Ureter (tissue), 1 donor: Measurements from ENCODE around the gene MUC21. TPM values are rescaled to one million over a fixed set of nuclear protein-coding genes. Genes with fewer than 3 reads are reported as not detected.
A peak's percentile ranks its signal among the peaks of the same experiment; 100 is the strongest.
"Not testable (repeated sequence)": the region's sequence is repeated elsewhere in the genome, so short reads cannot be mapped to it uniquely, and the experiment has no call there.

ENCODE experiments used
- DNase-seq: peaks from one replicate; pipeline ENCODE4 v3.0.0-alpha.2; 2020; ENCODE audit warnings: low spot score
- total RNA-seq: library from RNA; stranded (reverse); gene quantifications from one replicate; pipeline ENCODE4 v1.2.4, GENCODE V29; 2023
- donor health status: DM: yes; HTN: yes; CAD: no.

The MUC21 gene
- total RNA-seq, 1 donor from 2014 or later = not detected

DNA sequence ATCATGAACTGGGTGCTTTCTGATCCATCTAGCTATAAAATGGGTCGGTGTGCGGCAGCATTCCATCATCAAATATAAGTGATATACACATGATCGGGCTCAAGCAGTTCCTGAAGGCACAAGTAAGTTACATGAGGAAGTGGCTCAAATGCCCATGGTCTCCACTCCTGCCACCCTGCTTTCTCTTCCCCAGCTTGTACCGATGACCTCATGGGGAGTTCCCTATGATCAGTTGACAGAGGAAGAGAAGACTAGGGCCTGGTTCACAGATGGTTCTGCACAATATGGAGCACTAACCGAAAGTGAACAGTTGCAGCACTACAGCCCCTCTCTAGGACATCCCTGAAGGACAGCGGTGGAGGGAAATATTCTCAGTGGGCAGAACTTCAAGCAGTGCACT, 14.3 kb upstream of the MUC21 start:
- DNase-seq = not testable (repeated sequence)

DNA sequence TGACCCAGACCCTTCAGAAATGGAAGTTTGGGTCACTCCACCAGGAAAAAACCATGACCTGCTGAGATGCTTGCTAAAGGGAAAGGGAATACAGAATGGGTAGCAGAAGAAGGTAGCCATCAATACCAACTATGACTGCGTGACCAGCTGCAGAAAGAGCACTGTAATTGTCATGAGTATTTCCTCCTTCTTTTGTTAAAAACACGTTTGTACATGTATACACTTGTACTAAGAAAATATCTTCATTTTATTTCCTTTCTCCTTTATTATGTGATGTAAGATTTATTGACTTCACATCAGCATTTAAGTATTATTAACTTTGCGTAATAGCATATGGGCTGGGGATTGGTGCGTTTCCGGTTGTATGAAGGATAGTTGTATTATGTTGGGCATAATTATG, 12.6 kb upstream of the MUC21 start:
- no peak for DNase-seq

DNA sequence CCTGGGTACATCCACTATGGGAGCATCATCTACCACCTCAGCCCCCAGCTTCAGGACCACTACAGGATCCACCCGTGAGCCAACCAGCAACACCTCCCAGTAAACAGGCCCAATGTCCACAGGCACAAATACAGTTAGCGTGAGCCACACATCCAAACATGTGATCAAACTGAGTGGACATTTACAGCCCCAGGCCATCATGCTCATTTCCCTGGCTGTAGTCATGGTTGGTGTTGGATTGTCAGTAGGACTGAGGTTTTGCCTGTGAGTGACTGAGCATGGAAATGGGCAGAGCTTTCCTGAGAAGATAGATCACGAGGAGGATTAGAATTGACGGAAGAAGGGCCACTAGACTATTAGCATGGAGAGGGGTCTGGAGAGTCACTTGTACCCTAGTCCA, 10.7 kb upstream of the MUC21 start:
- no peak for DNase-seq

DNA sequence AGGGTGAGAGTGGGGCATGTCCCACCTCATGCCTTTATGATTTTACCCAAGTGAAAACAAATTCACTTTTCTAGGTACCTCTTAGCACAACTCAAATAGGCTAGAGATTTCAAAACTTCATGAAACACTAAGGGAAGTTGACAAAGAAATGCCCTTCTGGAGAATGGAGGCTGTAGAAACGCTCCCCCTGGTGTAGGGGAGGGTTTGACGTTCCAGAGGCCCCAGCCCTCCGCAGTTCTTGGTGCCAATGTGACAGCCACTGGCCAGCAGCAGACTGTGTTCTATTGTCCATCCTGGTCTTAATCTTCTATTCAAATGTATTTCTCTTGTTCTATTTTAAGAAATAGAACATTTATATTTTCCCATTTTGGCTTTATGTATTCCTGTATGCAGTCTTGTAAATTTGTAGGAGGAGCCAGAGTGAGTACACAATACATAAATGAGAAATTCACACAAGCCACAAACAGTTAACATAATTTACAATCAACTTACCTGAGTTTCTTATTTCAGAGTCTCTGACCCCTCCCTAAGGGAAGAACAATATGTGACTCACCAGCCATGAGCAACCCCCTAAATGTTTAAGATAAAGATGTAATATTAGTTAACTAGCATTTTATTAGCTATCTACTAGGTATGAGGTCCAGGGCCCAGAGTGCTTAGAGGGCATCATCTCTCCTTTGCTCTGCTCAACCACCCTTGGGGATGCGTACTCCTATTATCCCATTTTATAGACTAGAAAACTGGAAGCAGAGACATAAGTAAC, 8.8 kb upstream of the MUC21 start:
- no peak for DNase-seq

DNA sequence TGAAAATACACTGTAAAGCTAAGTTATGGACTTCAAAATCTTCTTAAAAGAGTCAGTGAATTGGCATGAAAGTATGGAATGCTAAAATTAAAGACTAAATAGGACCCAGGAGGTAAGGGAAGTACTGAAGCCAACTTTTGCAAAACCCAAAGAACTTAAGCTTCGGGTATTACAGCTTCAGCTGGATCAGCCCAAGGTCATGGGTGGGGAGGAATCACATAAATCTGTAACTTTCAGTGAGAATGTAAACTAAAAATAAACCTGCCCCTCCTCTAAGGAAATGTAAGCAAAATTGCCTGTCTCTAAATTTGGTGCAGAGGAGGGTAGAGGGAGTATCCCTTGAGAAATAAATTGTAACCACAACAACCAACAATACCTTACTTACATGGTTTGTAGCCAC, 4.4 kb upstream of the MUC21 start:
- DNase-seq = no peak

DNA sequence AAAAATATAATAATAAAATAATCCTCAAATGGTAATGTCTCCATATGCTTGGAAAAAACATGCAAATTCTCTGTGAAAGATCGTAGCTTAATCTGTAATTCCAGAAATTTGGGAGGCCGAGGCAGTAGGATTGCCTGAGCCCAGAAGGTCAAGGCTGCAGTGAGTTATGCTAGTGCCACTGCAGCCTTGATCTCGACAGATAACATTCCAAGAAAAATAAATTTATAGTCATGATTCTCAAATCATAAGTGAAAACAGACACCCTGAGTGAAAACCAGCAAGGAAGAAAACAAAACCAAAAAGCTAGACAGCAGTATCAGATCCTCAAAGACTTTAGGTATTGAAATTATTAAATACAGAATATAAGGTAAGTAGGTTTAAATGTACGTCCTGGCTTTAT, 3.8 kb upstream of the MUC21 start:
- no peak for DNase-seq

DNA sequence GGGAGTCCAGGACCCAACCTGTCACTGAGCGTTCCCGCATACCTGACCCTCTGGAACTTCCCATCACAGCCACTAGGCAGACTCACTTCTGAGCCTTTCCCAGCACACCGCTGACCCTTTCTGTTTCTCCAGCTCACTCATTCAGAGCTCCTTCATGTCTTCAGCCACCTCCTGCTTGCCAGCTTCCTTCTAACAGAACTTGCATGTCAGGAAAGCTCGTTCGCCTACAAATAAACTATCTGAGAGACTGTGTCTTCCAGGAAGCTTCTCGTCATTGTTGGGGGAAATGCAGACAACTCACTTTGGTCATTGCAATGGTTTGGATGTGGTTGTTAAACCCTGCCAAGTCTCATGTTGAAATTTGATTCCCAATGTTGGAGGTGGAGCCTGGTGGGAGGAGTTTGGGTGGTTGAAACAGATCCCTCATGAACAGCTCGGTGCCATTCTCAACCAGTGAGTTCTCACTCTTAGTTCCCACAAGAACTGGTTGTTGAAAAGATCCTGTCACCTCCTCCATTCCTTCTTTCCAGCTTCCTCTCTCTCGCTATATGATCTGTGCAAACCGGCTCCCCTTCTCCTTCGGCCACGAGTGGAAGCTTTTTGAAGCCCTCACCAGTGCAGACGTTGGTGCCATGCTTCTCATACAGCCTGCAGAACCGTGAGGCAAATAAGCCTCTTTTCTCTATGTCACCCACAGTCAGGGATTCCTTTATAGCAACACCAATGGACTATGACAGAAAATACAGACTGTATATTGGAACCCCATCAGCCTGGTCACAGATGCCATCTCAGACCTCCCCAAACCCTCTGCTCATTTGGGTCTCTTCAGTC, 1.4 kb upstream of the MUC21 start:
- DNase-seq = peak; percentile 58

DNA sequence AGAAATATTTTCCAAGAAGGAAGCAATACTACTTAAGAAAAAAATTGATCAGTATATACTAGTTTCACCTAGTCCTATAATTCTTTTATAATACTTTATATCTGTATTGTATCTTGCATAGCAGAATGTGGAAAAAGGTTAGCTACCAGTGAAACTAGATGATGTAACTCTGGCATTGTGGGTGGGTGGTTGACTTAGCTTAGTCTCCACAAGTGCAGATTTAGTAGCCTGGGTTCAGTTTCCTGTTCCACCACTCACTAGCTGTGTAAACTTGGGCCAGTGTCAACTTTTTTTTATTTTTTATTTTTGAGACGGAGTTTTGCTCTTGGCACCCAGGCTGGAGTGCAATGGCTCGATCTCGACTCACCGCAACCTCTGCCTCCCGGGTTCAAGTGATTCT, 2.0 kb downstream of the MUC21 start:
- no peak for DNase-seq

DNA sequence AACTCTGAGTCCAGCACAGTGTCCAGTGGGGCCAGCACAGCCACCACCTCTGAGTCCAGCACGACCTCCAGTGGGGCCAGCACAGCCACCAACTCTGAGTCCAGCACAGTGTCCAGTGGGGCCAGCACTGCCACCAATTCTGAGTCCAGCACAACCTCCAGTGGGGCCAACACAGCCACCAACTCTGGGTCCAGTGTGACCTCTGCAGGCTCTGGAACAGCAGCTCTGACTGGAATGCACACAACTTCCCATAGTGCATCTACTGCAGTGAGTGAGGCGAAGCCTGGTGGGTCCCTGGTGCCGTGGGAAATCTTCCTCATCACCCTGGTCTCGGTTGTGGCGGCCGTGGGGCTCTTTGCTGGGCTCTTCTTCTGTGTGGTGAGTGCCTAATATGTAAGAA, 3.8 kb downstream of the MUC21 start:
- no peak for DNase-seq

DNA sequence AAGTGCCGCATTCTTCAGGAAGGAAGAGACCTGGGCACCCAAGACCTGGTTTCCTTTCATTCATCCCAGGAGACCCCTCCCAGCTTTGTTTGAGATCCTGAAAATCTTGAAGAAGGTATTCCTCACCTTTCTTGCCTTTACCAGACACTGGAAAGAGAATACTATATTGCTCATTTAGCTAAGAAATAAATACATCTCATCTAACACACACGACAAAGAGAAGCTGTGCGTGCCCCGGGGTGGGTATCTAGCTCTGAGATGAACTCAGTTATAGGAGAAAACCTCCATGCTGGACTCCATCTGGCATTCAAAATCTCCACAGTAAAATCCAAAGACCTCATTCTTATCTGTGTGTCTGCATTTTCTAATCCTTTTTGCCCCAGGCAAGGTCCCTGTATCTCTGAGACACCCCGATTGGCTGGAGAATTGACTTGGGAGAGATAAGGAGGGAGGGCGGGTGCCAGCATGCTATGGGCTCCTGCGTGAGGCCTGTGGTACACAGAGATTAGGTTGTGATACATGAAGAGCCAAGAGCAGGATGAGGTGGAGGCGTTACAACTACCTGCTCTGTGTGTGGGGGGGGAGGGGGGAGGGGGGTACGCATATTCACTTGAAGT, 4.8 kb downstream of the MUC21 start:
- DNase-seq = no peak

DNA sequence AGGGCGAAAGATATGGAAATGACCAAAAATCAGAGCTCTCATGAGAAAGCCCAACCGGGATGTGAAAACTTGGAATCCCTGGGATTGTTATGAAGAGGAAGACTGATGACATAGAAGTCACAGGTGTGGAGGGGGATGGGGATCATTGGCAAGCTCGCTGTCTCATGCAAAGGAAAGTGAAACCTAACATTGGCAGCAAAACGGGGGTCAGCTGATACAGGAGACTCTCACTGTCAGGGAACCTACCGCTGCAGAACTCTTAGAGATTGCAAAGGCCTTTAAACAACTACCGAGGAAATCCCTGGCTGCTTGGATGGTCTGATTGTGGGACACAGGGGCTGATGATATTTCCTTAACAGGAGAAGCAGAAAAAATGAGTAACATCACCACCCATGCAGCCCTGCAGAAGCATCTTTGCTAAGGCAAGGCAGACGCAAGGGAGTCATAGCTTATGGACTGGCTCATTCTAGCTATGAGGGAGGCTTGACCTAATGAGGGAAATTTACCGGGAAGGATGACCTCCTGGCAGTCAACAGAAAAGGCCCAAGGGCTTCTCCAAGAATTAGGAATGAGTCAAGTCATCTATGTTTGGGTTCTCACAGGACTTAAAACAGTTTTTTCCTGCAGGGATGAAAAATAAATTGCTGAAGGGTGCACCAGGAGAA, 7.0 kb downstream of the MUC21 start:
- no peak for DNase-seq

DNA sequence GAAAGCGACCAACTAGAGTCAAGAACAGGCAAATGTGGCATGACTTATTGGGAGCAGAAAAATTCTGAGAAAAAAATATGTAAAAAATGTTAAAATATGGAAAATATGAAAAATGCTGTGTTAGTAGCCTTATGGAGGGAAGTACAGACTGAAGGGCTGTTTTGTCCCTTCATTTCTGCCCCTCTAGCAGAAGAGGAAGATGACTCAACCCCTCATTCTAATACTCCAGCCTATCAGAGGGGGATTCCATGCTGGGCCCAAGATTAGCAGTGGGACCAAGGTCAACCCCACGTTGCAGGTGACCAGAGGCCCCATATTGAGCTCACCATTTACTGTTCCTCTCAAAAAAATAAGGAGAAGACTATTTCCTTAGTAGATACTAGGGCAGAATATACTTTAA, 8.4 kb downstream of the MUC21 start:
- no peak for DNase-seq

DNA sequence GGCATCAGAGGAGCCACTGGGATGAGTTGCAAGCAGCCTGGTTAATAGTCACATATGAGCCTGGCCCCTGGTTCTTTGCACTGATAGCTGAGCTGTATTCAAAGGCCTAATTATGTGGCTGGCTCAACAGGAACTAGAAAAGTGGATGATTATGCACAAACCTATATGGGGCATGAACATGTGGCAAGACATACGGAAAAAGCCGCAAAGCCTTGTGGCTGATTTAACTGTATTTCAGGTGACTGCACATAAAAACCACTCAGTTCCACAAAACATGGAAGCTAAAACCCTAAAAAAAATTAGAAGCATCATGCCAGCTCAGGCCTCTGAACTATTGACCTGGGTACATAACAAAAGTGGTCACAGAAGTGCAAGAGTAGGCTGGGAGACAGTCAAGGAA, 13.8 kb downstream of the MUC21 start:
- DNase-seq = no peak

DNA sequence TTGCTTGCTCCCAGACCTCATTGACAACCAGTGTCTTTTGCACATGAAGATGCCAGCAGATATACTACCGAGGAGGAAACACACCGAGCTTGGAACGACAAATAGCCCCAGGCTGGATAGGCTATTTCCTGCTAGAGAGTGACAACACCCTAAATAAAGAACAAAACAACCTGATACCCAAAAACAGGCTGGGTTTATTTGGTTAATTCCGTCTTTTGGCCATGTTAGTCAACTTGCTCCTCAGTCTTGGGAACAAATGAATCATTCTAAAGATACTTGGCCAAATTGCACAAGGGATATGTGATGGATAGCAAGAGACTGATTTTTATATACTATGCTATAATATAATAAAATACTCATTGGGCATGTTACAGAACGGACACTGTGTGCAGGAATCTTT, 15.3 kb downstream of the MUC21 start:
- no peak for DNase-seq

DNA sequence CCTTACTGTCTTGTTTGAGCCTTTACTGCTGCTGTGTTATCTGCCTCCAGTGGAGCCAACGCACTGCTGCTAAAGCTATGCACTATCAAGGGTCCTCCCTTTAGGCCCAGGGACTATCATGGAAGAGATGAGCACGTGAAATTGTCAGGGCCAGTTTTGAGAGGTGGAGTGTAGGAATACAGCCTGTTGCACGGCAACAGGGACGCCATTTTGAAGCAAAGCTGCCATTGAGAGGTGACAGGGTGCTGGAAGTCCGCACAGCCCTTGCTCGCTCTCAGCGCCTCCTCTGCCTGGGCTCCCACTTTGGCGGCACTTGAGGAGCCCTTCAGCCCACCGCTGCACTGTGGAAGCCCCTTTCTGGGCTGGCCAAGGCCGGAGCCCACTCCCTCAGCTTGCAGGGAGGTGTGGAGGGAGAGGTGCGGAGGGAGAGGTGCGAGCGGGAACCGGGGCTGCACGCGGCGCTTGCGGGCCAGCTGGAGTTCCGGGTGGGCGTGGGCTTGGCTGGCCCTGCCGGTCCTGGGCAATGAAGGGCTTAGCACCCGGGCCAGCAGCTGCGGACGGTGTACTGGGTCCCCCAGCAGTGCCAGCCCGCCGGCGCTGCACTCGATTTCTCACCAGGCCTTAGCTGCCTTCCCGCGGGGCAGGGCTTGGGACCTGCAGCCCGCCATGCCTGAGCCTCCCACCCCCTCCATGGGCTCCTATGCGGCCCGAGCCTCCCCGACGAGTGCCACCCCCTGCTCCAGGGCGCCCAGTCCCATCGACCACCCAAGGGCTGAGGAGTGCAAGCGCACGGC, 16.7 kb downstream of the MUC21 start:
- DNase-seq = not testable (repeated sequence)

DNA sequence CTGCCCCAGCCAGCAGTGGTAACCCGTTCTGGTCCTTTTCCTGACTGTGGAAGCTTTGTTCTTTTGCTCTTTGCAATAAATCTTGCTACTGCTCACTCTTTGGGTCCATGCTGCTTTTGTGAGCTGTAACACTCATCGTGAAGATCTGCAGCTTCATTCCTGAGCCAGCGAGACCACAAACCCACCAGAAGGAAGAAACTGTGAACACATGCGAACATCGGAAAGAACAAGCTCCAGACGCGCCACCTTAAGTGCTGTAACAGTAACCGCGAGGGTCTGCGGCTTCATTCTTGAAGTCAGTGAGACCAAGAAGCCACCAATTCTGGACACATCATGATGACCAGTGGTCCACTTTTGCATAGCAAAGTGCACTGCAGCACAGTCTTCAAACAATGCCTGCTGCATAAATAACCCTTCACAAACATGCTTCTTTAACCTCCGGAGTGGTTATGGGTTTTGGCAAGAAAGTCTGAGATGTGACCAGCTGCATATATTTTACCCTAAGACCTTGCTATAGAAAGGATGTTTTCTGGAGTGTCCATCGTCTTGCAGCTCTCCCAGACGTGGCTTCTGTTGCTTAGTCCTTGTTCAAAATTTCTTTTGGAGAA, 17.9 kb downstream of the MUC21 start:
- no peak for DNase-seq

DNA sequence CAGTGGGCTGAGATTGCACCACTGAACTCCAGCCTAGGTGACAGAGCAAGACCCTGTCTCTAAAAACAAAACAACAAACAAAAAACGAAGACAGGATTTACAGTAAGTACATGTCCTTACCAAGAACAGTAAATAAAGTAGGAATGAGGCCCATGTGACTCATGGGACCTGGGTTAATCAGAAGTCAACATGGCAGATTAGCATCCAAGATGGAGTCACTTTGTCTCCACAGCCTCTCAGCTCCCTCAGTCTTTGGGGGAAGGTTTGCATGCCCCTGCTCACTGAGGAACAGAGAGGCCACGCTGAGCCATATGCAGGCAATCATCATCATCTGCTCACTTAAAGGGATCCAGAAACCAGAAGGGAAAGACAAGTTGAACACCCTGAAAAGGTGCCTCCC, 19.0 kb downstream of the MUC21 start:
- DNase-seq = no peak

DNA sequence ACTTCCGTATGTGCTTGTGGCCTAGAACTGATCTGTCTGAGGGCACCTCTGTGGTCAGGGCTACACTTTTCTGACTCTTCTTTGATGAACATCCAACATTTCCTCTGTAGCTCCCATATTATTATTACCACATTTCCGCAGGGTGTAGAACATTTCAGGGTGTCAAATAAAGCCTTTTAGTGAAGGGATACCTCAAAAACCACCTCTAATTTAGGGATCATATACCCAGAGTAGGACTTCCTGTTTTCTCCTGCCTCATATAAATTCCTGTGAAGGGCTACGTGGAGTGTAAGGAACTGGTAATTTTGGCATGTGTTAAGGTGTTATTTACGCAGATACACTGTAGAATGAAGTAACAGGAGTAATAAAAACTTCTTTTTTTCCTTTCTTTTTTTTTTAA, 21.3 kb downstream of the MUC21 start:
- no peak for DNase-seq

DNA sequence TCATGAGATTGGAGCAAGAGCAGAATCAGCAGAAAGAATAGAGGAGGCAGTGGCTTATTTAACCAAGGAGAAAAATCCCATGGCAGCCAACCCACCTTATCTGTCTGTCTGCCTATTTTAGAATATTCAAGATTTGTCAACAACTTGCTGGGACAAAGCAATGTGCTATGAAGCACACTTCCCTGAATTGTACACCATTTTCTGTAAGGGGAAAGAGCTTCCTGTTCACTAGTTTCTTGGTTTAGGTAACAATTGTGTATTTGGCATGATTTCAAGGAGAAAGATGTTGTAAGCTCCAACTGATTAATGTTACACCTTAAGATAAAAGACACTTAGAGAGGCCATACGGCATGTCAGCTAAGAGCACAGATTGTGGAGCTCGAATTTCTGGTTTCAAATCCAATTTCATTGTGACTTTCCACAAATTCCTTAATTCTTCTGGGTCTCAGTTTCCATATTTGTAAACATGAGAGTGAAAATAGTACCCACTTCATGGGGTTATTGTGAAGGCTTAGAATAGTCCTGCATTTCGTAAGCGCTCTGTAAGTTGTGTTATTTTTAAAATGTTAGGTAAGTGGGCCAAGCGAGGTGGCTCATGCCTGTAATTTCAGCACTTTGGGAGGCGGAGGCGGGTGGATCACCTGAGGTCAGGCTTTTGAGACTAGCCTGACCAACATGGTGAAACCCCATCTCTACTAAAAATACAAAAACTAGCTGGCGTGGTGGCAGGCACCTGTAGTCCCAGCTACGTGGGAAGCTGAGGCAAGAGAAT, 21.9 kb downstream of the MUC21 start:
- no peak for DNase-seq

DNA sequence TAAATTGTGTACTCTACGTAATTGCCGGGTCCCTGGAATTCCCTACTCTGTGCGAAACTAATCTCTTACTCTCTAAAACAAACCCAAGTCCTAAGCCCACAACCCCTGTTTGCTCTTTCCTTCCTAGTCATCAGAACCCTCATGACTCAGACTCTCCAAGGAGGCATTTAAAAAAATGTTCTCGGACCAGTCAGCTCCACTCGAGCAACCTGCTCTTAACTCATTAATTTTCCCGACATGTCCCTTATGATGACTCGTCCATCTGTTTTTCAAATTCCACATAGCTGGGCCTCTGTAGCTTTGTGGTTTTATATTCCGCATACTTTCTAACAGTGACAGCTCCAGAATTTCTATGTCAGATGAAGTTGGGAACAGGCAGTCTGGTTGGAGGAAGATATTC, 24.2 kb downstream of the MUC21 start:
- DNase-seq = no peak
